DOHH2 (cell line): ENCODE results near the gene SLX4IP.

Experiments used
- EZH2phosphoT487 ChIP-seq: fragments of 200-600 bp; sonication (generic); IDR thresholded peaks from 2 replicates; pipeline ENCODE4 v1.6.1; 2017; ENCODE audit warnings: borderline replicate concordance, mild to moderate bottlenecking, antibody characterized with exemption, low read length, moderate library complexity, mixed read lengths
- TF ChIP-seq, protein P1 (sequence below): fragments of 200-600 bp; sonication (generic); IDR thresholded peaks from one replicate; pipeline ENCODE4 v1.5.1; 2014; ENCODE audit warnings: antibody characterized with exemption, mild to moderate bottlenecking, low read depth, low read length; ENCODE audit not compliant: poor library complexity, severe bottlenecking

DNA sequence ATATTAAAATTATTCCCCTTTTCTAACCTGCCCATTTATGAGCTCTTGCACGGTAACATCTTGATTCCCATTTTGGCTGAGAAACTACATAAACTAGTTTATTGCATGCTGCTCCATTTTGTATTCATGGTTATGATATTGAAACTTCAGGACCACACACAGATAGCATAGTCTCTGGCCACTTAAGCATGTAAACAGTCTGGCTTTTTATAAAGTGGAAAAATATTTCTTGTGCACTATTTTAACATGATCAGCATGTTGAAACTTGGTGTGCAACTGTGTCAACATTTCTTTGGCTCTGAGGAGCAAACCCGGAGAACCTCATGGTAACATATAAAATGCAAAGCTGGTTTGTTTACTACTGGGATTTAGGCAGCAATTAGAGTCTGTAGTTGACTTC lies 70.7 kb downstream of the SLX4IP start:
- TF ChIP-seq, protein P1, sequence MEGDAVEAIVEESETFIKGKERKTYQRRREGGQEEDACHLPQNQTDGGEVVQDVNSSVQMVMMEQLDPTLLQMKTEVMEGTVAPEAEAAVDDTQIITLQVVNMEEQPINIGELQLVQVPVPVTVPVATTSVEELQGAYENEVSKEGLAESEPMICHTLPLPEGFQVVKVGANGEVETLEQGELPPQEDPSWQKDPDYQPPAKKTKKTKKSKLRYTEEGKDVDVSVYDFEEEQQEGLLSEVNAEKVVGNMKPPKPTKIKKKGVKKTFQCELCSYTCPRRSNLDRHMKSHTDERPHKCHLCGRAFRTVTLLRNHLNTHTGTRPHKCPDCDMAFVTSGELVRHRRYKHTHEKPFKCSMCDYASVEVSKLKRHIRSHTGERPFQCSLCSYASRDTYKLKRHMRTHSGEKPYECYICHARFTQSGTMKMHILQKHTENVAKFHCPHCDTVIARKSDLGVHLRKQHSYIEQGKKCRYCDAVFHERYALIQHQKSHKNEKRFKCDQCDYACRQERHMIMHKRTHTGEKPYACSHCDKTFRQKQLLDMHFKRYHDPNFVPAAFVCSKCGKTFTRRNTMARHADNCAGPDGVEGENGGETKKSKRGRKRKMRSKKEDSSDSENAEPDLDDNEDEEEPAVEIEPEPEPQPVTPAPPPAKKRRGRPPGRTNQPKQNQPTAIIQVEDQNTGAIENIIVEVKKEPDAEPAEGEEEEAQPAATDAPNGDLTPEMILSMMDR, result no peak
- no peak for TF ChIP-seq EZH2phosphoT487
